Midbrain (tissue), 1 donor: ENCODE measurements around the gene C2orf69.

Experiments used
- DNase-seq: peaks from one replicate; lab custom pipeline; 2025; lab: John Stamatoyannopoulos, UW

C2orf69 gene

DNA sequence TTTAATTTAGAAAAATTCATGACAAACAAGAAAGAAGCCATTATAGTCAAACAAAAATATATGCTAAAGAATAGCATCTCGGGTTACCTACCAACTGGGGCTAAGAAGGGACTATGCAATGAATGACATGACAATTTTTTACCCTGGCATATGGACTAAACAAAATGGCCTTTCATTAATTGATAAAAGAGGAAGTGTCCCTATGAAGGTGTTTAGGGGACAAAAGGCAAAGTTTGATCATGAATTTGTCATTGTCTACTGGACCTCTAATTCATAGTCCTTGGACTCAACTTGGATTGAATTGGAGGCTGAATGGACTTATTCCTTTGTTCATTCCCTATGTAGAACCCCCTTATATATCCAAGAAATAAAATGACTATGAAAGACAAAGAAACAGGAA lies 57.0 kb downstream of the C2orf69 start:
- no peak for DNase-seq

DNA sequence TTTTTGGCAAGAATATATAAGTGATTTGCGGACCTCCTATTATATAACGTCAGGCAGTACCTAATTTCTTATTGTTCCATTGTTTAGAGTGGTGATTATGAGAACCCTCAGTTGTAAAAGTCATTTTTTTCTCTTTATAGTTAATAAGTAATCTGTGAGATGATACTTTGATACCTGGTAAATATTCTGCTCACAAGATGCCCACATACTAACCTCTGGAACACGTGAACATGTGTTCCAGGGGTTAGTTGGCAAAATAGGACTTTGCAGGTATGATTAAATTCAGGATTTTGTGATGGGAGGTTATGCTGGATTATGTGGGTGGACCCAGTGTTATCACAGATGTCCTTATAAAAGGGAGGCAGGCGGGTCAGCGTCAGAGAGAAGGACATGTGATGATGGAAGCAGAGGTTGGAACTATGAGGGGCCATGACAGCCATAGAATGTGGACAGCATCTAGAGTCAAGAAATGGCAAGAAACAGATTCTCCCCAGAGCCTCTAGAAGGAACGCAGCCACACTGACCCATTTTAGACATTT lies 61.1 kb downstream of the C2orf69 start:
- no peak for DNase-seq

DNA sequence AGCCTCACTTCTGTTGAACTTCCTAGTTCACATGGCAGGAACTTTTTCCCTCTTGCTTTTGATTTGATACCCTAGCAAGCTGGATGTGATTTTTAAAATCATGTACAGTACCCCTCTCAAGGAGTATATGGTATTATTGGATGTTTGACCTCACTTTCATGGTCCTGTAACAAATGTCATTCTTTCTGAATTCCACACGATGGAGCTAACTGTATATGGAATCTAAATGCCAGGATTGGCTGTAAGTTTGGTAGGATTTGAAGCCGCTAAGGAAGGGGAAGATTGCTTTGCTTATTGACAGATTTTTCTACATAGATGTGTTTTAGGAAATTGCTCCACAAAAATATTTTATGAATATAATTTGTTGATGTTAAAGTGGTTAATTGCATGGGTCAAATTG lies 62.6 kb downstream of the C2orf69 start:
- DNase-seq = peak; percentile 53

DNA sequence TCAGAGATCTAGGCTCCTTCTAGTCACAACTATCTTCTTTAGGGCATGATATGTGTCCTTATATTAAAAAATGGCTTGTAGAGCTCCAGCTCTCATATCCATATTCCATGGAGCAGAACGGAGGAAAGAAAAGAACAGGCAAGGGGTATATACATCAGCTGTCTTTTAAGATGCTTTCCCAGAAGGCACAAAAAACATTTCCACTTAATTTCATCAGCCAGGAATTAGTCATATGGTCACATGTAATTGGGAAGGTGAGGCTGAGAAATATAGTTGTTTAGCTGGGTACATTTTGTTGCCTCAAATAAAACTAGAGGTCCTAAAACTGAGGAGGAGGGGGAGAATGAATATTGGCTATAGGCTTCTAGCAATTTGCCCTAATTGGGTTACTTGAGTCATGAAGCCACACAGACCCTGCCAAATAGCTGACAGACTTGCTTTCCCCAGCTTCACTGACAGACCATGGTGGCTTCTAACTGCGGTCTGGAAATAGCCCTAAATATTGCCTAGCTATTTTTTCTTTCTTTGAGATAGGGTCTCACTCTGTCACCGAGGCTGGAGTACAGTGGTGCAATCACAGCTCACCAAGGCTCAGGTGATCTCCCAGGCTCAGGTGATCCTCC lies 64.3 kb downstream of the C2orf69 start:
- no peak for DNase-seq
